Measurements from ENCODE around the gene ALPK1.

The ALPK1 gene

GRCh38 chr4:112358952-112359749, 62.0 kb downstream of the ALPK1 start:
- Histone ChIP-seq H3K36me3 (replicated peaks in 1 of 2; ENCODE audit: control insufficient read depth in 2 of 2, insufficient read depth in 2 of 2, low read length in 2 of 2) (peaks cover 0 to 3% of the 10 kb centered on the region in 2 donors), H4K91ac (ENCODE audit: low read depth, low read length, poor library complexity) (peak overlapping the region; percentile 53), H3K79me1 (ENCODE audit: low read depth, low read length) (no peaks in the 10 kb centered on the region), H3K4me1 (ENCODE audit: control insufficient read depth in 2 of 2, insufficient read depth in 1 of 2, low read depth in 1 of 2, low read length in 2 of 2) (peaks cover 0 to 7% of the 10 kb centered on the region in 2 donors), H3K9me3 (replicated peaks in 1 of 2; ENCODE audit: control insufficient read depth in 2 of 2, insufficient read depth in 1 of 2, low read depth in 1 of 2, low read length in 2 of 2) (peaks cover 4 to 8% of the 10 kb centered on the region in 2 donors), H3K14ac (ENCODE audit: low read length) (no peak overlapping the region), H2BK120ac (ENCODE audit: low read depth, low read length) (no peak overlapping the region), H2BK12ac (ENCODE audit: low read length) (peak overlapping the region; percentile 90), H3K18ac (ENCODE audit: low read length) (peak overlapping the region; percentile 78), H3K4me2 (ENCODE audit: insufficient read depth, low read length, poor library complexity, severe bottlenecking) (no peak overlapping the region), H2BK5ac (ENCODE audit: low read length) (peak overlapping the region; percentile 99), H2BK15ac (ENCODE audit: low read length) (peak overlapping the region; percentile 78), H2AFZ (ENCODE audit: low read length) (no peak overlapping the region), H2AK5ac (ENCODE audit: low read depth, low read length) (peak overlapping the region; percentile 84), H3K27me3 (ENCODE audit: control insufficient read depth in 3 of 3, insufficient read depth in 3 of 3, low read depth in 1 of 3, low read length in 3 of 3) (no peaks in the 10 kb centered on the region), H3K4me3 (ENCODE audit: low read length in 2 of 2) (peak overlapping the region in 1 of 2 donors; percentile 12), H3K4ac (ENCODE audit: low read length) (peak overlapping the region; percentile 53), H3K27ac (replicated peaks; ENCODE audit: low read length) (no peak overlapping the region), H4K8ac (ENCODE audit: low read depth, low read length) (peak overlapping the region; percentile 92), H3K23ac (ENCODE audit: low read depth, low read length, poor library complexity) (peak overlapping the region; percentile 12), H3K9ac (ENCODE audit: low read depth, low read length, poor library complexity) (peak overlapping the region; percentile 21)
- DNase-seq (ENCODE audit: low spot score), result no peak
- no CpG with 5 or more reads among the region's 16 CpGs for WGBS, 2 donors (ENCODE audit: extremely low coverage in 2 of 2, insufficient read length in 2 of 2, insufficient replicate concordance in 1 of 2)

GRCh38 chr4:112361181-112361791, 64.1 kb downstream of the ALPK1 start:
- peak overlapping the region in 1 of 2 donors; percentile 19 for H3K4me3 ChIP-seq (ENCODE audit: low read length in 2 of 2)
- H2AFZ ChIP-seq (ENCODE audit: low read length), result peak overlapping the region; percentile 73
- WGBS, 2 donors (ENCODE audit: extremely low coverage in 2 of 2, insufficient read length in 2 of 2, insufficient replicate concordance in 1 of 2), result no CpG with 5 or more reads among the region's 6 CpGs
- H3K18ac ChIP-seq (ENCODE audit: low read length), result peak overlapping the region; percentile 77
- H3K9ac ChIP-seq (ENCODE audit: low read depth, low read length, poor library complexity), result no peak overlapping the region
- H3K4me1 ChIP-seq (ENCODE audit: control insufficient read depth in 2 of 2, insufficient read depth in 1 of 2, low read depth in 1 of 2, low read length in 2 of 2), result peaks cover 0 to 7% of the 10 kb centered on the region in 2 donors
- H2BK5ac ChIP-seq (ENCODE audit: low read length), result no peak overlapping the region
- no peaks in the 10 kb centered on the region for H3K79me1 ChIP-seq (ENCODE audit: low read depth, low read length)
- H2BK12ac ChIP-seq (ENCODE audit: low read length), result no peak overlapping the region
- H3K27ac ChIP-seq (replicated peaks; ENCODE audit: low read length), result peak overlapping the region; percentile 38
- DNase-seq (ENCODE audit: low spot score), result no peak
- peak overlapping the region; percentile 67 for H3K4ac ChIP-seq (ENCODE audit: low read length)
- H2BK15ac ChIP-seq (ENCODE audit: low read length), result no peak overlapping the region
- no peak overlapping the region for H2BK120ac ChIP-seq (ENCODE audit: low read depth, low read length)
- H4K8ac ChIP-seq (ENCODE audit: low read depth, low read length), result no peak overlapping the region
- H3K14ac ChIP-seq (ENCODE audit: low read length), result no peak overlapping the region
- peaks cover 4 to 8% of the 10 kb centered on the region in 2 donors for H3K9me3 ChIP-seq (replicated peaks in 1 of 2; ENCODE audit: control insufficient read depth in 2 of 2, insufficient read depth in 1 of 2, low read depth in 1 of 2, low read length in 2 of 2)
- no peak overlapping the region for H3K23ac ChIP-seq (ENCODE audit: low read depth, low read length, poor library complexity)
- H4K91ac ChIP-seq (ENCODE audit: low read depth, low read length, poor library complexity), result peak overlapping the region; percentile 17
- H2AK5ac ChIP-seq (ENCODE audit: low read depth, low read length), result no peak overlapping the region
- H3K4me2 ChIP-seq (ENCODE audit: insufficient read depth, low read length, poor library complexity, severe bottlenecking), result no peak overlapping the region
- H3K36me3 ChIP-seq (replicated peaks in 1 of 2; ENCODE audit: control insufficient read depth in 2 of 2, insufficient read depth in 2 of 2, low read length in 2 of 2), result peaks cover 0 to 3% of the 10 kb centered on the region in 2 donors
- H3K27me3 ChIP-seq (ENCODE audit: control insufficient read depth in 3 of 3, insufficient read depth in 3 of 3, low read depth in 1 of 3, low read length in 3 of 3), result no peaks in the 10 kb centered on the region

- H3K36me3 ChIP-seq (replicated peaks in 1 of 2; ENCODE audit: control insufficient read depth in 2 of 2, insufficient read depth in 2 of 2, low read length in 2 of 2), result no peaks in the 10 kb centered on the region
- no peak overlapping the region for H3K18ac ChIP-seq (ENCODE audit: low read length)
- WGBS, 2 donors (ENCODE audit: extremely low coverage in 2 of 2, insufficient read length in 2 of 2, insufficient replicate concordance in 1 of 2), result no CpG with 5 or more reads among the region's 1 CpG
- no peak overlapping the region for H3K4me2 ChIP-seq (ENCODE audit: insufficient read depth, low read length, poor library complexity, severe bottlenecking)
- peak overlapping the region; percentile 70 for H2AFZ ChIP-seq (ENCODE audit: low read length)
- H3K4me1 ChIP-seq (ENCODE audit: control insufficient read depth in 2 of 2, insufficient read depth in 1 of 2, low read depth in 1 of 2, low read length in 2 of 2), result peaks cover 0 to 9% of the 10 kb centered on the region in 2 donors
- no peak overlapping the region for H4K91ac ChIP-seq (ENCODE audit: low read depth, low read length, poor library complexity)
- DNase-seq (ENCODE audit: low spot score), result no peak
- H3K9me3 ChIP-seq (replicated peaks in 1 of 2; ENCODE audit: control insufficient read depth in 2 of 2, insufficient read depth in 1 of 2, low read depth in 1 of 2, low read length in 2 of 2), result peaks cover 3 to 4% of the 10 kb centered on the region in 2 donors
- H3K23ac ChIP-seq (ENCODE audit: low read depth, low read length, poor library complexity), result no peak overlapping the region
- H2AK5ac ChIP-seq (ENCODE audit: low read depth, low read length), result no peak overlapping the region
- H3K4ac ChIP-seq (ENCODE audit: low read length), result no peak overlapping the region
- H2BK5ac ChIP-seq (ENCODE audit: low read length), result no peak overlapping the region
- no peaks in the 10 kb centered on the region for H3K27me3 ChIP-seq (ENCODE audit: control insufficient read depth in 3 of 3, insufficient read depth in 3 of 3, low read depth in 1 of 3, low read length in 3 of 3)
- H3K4me3 ChIP-seq (ENCODE audit: low read length in 2 of 2), result no peak overlapping the region
- no peak overlapping the region for H2BK12ac ChIP-seq (ENCODE audit: low read length)
- H3K79me1 ChIP-seq (ENCODE audit: low read depth, low read length), result no peaks in the 10 kb centered on the region
- no peak overlapping the region for H2BK15ac ChIP-seq (ENCODE audit: low read length)
- H3K14ac ChIP-seq (ENCODE audit: low read length), result no peak overlapping the region
- H2BK120ac ChIP-seq (ENCODE audit: low read depth, low read length), result no peak overlapping the region
- no peak overlapping the region for H3K9ac ChIP-seq (ENCODE audit: low read depth, low read length, poor library complexity)
- H4K8ac ChIP-seq (ENCODE audit: low read depth, low read length), result no peak overlapping the region
- H3K27ac ChIP-seq (replicated peaks; ENCODE audit: low read length), result no peak overlapping the region
Observed at GRCh38 chr4:112370466-112370865, 73.3 kb downstream of the ALPK1 start.

GRCh38 chr4:112371361-112371760, 74.2 kb downstream of the ALPK1 start:
- Histone ChIP-seq H3K4ac (ENCODE audit: low read length) (no peak overlapping the region), H2AFZ (ENCODE audit: low read length) (peak overlapping the region; percentile 13), H2BK15ac (ENCODE audit: low read length) (no peak overlapping the region), H4K91ac (ENCODE audit: low read depth, low read length, poor library complexity) (no peak overlapping the region), H2AK5ac (ENCODE audit: low read depth, low read length) (no peak overlapping the region), H3K18ac (ENCODE audit: low read length) (no peak overlapping the region), H3K9ac (ENCODE audit: low read depth, low read length, poor library complexity) (no peak overlapping the region), H2BK5ac (ENCODE audit: low read length) (no peak overlapping the region), H3K27ac (replicated peaks; ENCODE audit: low read length) (no peak overlapping the region), H3K79me1 (ENCODE audit: low read depth, low read length) (no peaks in the 10 kb centered on the region), H3K27me3 (ENCODE audit: control insufficient read depth in 3 of 3, insufficient read depth in 3 of 3, low read depth in 1 of 3, low read length in 3 of 3) (no peaks in the 10 kb centered on the region), H2BK12ac (ENCODE audit: low read length) (no peak overlapping the region), H3K4me3 (ENCODE audit: low read length in 2 of 2) (no peak overlapping the region), H3K36me3 (replicated peaks in 1 of 2; ENCODE audit: control insufficient read depth in 2 of 2, insufficient read depth in 2 of 2, low read length in 2 of 2) (no peaks in the 10 kb centered on the region), H3K14ac (ENCODE audit: low read length) (no peak overlapping the region), H3K4me2 (ENCODE audit: insufficient read depth, low read length, poor library complexity, severe bottlenecking) (no peak overlapping the region), H3K4me1 (ENCODE audit: control insufficient read depth in 2 of 2, insufficient read depth in 1 of 2, low read depth in 1 of 2, low read length in 2 of 2) (peaks cover 0 to 9% of the 10 kb centered on the region in 2 donors), H4K8ac (ENCODE audit: low read depth, low read length) (no peak overlapping the region), H3K23ac (ENCODE audit: low read depth, low read length, poor library complexity) (no peak overlapping the region), H3K9me3 (replicated peaks in 1 of 2; ENCODE audit: control insufficient read depth in 2 of 2, insufficient read depth in 1 of 2, low read depth in 1 of 2, low read length in 2 of 2) (peaks cover 3 to 4% of the 10 kb centered on the region in 2 donors), H2BK120ac (ENCODE audit: low read depth, low read length) (no peak overlapping the region)
- no peak for DNase-seq (ENCODE audit: low spot score)
- no CpG with 5 or more reads among the region's 3 CpGs for WGBS, 2 donors (ENCODE audit: extremely low coverage in 2 of 2, insufficient read length in 2 of 2, insufficient replicate concordance in 1 of 2)
